Coronary artery (tissue), 2 donors: Measurements from ENCODE around the gene MT1F.

Source experiments
- DNase-seq: peaks from one replicate; pipeline ENCODE4 v3.0.0-alpha.2; 2017; ENCODE audit warnings: low spot score
- H3K27ac ChIP-seq, 2 donors: fragments of 200-600 bp; sonication (generic); one replicate each; pipeline ENCODE4 v1.5.1; 2016 to 2019
- H3K4me3 ChIP-seq: fragments of 200-600 bp; sonication (generic); 2 replicates; pipeline ENCODE4 v1.5.1; 2016; ENCODE audit warnings: mild to moderate bottlenecking, moderate library complexity
- TF ChIP-seq, protein P1 (sequence below): fragments of 200-600 bp; sonication (generic); IDR thresholded peaks from one replicate; pipeline ENCODE4 v1.5.1; 2019; ENCODE audit warnings: antibody characterized with exemption

Gene MT1F

DNA sequence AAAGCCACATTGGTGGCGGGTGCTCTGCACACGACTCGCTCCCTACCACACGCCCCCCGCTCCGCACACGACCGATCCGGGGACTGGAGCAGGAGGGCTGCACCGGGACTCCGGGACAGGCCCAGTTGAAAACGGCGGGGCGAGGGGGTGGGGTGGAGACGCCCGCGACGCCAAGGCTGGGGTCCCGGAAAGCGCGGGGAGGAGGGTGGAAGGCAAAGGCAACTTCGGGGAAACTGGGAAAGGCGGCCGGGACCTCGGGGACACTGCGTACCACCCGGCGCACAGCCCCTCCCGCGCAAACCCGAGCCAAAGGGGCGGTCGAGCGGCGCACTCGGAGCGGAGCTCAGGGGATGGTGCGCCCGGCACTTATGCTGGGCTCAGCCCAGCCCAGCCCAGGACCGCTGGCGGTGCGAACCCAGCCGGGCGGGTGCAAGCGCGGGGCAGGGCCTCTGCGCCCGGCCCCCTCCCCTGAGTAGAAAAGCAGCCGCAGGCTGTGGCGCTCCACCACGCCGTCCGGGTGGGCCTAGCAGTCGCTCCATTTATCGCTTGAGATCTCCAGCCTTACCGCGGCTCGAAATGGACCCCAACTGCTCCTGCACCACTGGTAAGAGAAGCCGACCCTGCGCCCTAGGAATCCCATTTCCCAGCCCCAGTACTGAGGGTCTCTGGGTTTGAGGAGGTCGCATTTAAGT, 25.5 kb upstream of the MT1F start, which contains the start of gene MT1M:
TSS of gene MT1M (plus strand) at position 504 of the 692 bp plus-strand sequence. CDS start at position 577, 73 bp downstream.
- TF ChIP-seq, protein P1, sequence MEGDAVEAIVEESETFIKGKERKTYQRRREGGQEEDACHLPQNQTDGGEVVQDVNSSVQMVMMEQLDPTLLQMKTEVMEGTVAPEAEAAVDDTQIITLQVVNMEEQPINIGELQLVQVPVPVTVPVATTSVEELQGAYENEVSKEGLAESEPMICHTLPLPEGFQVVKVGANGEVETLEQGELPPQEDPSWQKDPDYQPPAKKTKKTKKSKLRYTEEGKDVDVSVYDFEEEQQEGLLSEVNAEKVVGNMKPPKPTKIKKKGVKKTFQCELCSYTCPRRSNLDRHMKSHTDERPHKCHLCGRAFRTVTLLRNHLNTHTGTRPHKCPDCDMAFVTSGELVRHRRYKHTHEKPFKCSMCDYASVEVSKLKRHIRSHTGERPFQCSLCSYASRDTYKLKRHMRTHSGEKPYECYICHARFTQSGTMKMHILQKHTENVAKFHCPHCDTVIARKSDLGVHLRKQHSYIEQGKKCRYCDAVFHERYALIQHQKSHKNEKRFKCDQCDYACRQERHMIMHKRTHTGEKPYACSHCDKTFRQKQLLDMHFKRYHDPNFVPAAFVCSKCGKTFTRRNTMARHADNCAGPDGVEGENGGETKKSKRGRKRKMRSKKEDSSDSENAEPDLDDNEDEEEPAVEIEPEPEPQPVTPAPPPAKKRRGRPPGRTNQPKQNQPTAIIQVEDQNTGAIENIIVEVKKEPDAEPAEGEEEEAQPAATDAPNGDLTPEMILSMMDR, result no peak
- DNase-seq, result peak; percentile 92
- peak within 1 kb of the TSS; percentile 72 for H3K4me3 ChIP-seq
- H3K27ac ChIP-seq, result peak within 1 kb of the TSS; percentile 85 to 90

DNA sequence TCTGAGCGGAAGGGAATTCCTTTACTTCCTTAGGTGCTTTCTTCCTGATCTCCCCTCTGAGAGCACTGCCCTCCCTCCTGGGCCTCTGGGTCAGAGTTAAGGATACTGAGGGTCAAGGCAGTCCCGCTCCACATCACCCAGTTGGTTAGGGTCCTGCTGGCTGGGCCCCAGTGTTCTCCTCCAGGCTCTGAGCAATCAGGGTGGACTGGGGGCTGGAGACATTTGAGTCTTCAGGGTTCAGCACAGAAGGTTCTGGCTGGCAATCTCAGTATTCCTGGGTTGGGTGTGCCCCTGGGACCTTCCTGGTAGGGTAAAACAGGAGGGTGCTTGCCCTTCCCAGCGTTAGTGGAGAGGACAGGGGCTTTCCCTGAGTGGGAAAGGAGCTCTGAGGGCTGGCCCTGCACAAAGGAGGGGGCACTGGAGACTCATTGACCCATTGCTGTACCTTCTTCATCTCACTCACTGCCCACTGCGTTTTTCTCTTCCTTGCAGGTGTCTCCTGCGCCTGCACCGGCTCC, 24.9 kb upstream of the MT1F start:
- peak overlapping the region; percentile 85 to 90 for H3K27ac ChIP-seq
- H3K4me3 ChIP-seq, result peak overlapping the region; percentile 72
- no peak for DNase-seq
- TF ChIP-seq, protein P1, result no peak

DNA sequence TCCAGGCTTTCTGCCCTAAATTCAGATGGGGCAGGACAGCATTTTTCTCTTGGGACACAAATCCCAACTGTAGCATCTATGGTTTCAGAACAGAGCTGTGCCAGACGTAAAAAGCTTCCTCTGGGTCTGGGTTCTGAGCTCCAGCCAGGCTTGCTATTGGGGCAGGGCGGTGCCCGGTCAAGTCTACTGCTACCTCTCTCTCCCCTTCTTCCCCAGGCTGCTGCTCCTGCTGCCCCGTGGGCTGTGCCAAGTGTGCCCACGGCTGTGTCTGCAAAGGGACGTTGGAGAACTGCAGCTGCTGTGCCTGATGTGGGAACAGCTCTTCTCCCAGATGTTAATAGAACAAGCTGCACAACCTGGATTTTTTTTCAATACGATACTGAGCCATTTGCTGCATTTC, 24.2 kb upstream of the MT1F start:
- no peak for DNase-seq
- Histone ChIP-seq H3K27ac (peak overlapping the region; percentile 85 to 90), H3K4me3 (peak overlapping the region; percentile 72)
- TF ChIP-seq, protein P1, result no peak

DNA sequence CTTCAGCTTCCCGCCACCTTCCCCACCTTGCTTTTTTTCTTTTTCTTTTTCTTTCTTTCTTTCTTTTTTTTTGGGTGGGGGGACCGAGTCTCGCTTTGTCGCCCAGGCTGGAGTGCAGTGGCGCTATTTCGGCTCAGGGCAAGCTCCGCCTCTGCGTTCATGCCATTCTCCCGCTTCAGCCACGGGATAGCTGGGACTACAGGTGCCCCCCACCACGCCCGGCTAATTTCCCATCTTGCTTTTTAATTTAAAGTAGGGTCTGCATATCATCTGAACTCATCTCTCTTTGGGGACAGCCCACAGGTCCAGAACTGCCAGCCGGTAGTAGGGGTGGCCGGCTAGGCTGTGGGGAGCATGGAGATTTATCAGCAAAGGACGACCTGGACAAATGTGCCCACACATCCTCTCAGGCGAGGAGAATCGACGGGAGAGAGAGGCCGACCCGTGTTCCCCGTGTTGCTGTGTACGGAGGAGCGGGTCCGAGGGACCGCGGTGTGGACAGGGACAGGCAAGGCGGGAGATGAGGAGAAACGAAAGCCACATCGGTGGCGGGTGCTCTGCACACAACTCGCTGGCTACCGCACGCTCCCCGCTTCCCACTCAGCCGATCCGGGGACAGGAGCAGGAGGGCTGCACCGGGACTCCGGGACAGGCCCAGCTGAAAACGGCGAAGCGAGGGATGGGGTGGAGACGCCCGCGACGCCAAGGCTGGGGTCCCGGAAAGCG, 22.9 kb upstream of the MT1F start:
- peak overlapping the region; percentile 54 for H3K4me3 ChIP-seq

DNA sequence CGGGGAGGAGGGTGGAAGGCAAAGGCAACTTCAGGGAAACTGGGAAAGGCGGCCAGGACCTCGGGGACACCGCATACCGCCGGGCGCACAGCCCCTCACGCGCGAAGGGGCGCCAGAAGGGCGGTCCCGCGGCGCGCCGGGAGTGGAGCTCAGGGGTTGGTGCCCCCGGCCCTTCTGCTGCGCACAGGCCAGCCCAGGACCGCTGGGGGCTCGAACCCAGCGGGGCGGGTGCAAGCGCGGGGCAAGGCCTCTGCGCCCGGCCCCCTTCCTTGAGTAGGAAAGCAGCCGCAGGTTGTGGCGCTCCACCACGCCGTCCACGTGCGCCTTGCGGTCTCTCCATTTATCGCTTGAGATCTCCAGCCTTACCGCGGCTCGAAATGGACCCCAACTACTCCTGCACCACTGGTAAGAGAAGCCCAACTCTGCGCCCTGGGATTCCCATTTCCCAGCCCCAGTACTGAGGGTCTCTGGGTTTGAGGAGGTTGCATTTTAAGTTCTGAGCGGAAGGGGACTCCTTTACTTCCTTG, 22.3 kb upstream of the MT1F start:
- DNase-seq, result no peak
- H3K4me3 ChIP-seq, result peak overlapping the region; percentile 54
- TF ChIP-seq, protein P1, result no peak
- peak overlapping the region in 1 of 2 donors; percentile 41 for H3K27ac ChIP-seq

More for the DNA sequence above, 22.9 kb upstream of the MT1F start:
- no peak for DNase-seq
- peak overlapping the region in 1 of 2 donors; percentile 41 for H3K27ac ChIP-seq
- TF ChIP-seq, protein P1, result no peak

DNA sequence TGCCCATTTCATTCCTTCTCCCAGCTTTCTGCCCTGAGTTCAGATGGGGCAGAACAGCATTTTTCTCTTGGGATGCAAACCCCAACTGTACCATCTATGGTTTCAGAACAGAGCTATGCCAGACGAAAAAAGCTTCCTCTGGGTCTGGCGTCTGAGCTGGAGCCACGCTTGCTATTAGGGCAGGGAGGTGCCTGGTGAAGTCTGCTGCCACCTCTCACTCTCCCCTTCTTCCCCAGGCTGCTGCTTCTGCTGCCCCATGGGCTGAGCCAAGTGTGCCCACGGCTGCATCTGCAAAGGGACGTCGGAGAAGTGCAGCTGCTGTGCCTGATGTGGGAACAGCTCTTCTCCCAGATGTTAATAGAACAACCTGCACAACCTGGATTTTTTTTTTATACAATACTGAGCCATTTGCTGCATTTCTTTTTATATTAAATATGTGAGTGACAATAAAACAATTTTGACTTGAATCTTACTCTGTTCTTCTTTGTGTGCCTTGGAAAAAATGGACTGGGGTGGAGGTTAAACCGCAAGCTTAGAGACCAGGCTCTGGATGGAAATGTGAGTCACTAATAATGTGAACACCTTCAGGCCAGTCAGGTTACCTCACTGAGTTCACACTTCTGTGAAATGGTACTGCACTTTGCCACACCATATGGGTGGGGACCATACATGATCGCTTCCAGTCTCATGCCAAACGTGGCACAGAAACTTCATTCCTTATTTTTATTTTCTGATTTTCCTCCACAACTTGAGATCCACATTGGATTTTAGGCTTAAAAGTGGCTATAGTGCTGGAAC, 20.9 kb upstream of the MT1F start:
- no peak for DNase-seq
- Histone ChIP-seq H3K4me3 (no peak overlapping the region), H3K27ac (no peak overlapping the region)
- TF ChIP-seq, protein P1, result no peak
